ENCODE data around the gene MLYCD. TPM values are rescaled to one million over a fixed set of nuclear protein-coding genes. Genes with fewer than 3 reads are reported as not detected.

Gene MLYCD
- total RNA-seq, 1 donor from 2014 or later: 2.8 TPM

GRCh38 chr16:83968306-83968851, 69.5 kb downstream of the MLYCD start:
- Mint-ChIP-seq H3K27ac (ENCODE audit: unreplicated experiment) (no peak overlapping the region), H3K36me3 (ENCODE audit: low read depth, unreplicated experiment) (no peaks in the 10 kb centered on the region), H3K4me3 (ENCODE audit: unreplicated experiment) (no peak overlapping the region), H3K4me1 (ENCODE audit: low read depth, unreplicated experiment) (no peaks in the 10 kb centered on the region), H3K9me3 (ENCODE audit: unreplicated experiment) (no peaks in the 10 kb centered on the region), H3K27me3 (ENCODE audit: low read depth, unreplicated experiment) (peaks cover 42% of the 10 kb centered on the region)
- Histone ChIP-seq H3K4me3 (ENCODE audit: insufficient read depth, low read depth, low read length) (no peak overlapping the region), H3K9ac (ENCODE audit: low read length) (no peak overlapping the region), H3K9me3 (ENCODE audit: insufficient read depth, low read depth, low read length) (no peaks in the 10 kb centered on the region), H3K36me3 (ENCODE audit: insufficient read depth, low read length) (no peaks in the 10 kb centered on the region), H4K20me1 (ENCODE audit: insufficient read depth, low read length) (peaks cover 3% of the 10 kb centered on the region), H3K79me2 (ENCODE audit: insufficient read depth, low read length) (no peaks in the 10 kb centered on the region), H3K4me1 (ENCODE audit: insufficient read depth, low read length) (no peaks in the 10 kb centered on the region), H2AFZ (ENCODE audit: low read depth, low read length) (no peak overlapping the region), H3K4me2 (ENCODE audit: low read length) (peak overlapping the region; percentile 71), H3K27ac (ENCODE audit: low read depth, low read length) (no peak overlapping the region), H3K27me3 (ENCODE audit: insufficient read depth, low read length) (no peaks in the 10 kb centered on the region)
- no peak for DNase-seq (ENCODE audit: low read depth)
- TF ChIP-seq CTCF (IDR thresholded peaks at IDR 0.05; ENCODE audit: insufficient read depth, low read depth, low read length): no peak
- TF ChIP-seq EZH2 (IDR thresholded peaks at IDR 0.05; ENCODE audit: insufficient read depth, low read length): no peak
- FAIRE-seq: no peak

GRCh38 chr16:83968891-83969649, 70.2 kb downstream of the MLYCD start:
- no peak for TF ChIP-seq CTCF (IDR thresholded peaks at IDR 0.05; ENCODE audit: insufficient read depth, low read depth, low read length)
- peak; percentile 88 for TF ChIP-seq EZH2 (IDR thresholded peaks at IDR 0.05; ENCODE audit: insufficient read depth, low read length)
- peak overlapping the region; percentile 41 for H3K4me2 ChIP-seq (ENCODE audit: low read length)
- H3K4me3 Mint-ChIP-seq (ENCODE audit: unreplicated experiment): peak overlapping the region; percentile 77

More at GRCh38 chr16:83968891-83969649, 70.2 kb downstream of the MLYCD start:
- H3K36me3 ChIP-seq (ENCODE audit: insufficient read depth, low read length): no peaks in the 10 kb centered on the region
- no peaks in the 10 kb centered on the region for H3K4me1 Mint-ChIP-seq (ENCODE audit: low read depth, unreplicated experiment)
- DNase-seq (ENCODE audit: low read depth) (no peak), FAIRE-seq (no peak)
- H3K27me3 Mint-ChIP-seq (ENCODE audit: low read depth, unreplicated experiment): peaks cover 39% of the 10 kb centered on the region
- H3K27me3 ChIP-seq (ENCODE audit: insufficient read depth, low read length): no peaks in the 10 kb centered on the region
- no peaks in the 10 kb centered on the region for H3K36me3 Mint-ChIP-seq (ENCODE audit: low read depth, unreplicated experiment)
- H3K79me2 ChIP-seq (ENCODE audit: insufficient read depth, low read length): no peaks in the 10 kb centered on the region
- no peak overlapping the region for H2AFZ ChIP-seq (ENCODE audit: low read depth, low read length)
- H3K9me3 ChIP-seq (ENCODE audit: insufficient read depth, low read depth, low read length): no peaks in the 10 kb centered on the region
- no peak overlapping the region for H3K9ac ChIP-seq (ENCODE audit: low read length)
- H3K4me1 ChIP-seq (ENCODE audit: insufficient read depth, low read length): no peaks in the 10 kb centered on the region
- no peak overlapping the region for H3K27ac ChIP-seq (ENCODE audit: low read depth, low read length)
- H3K27ac Mint-ChIP-seq (ENCODE audit: unreplicated experiment): no peak overlapping the region
- H3K9me3 Mint-ChIP-seq (ENCODE audit: unreplicated experiment): no peaks in the 10 kb centered on the region
- peaks cover 3% of the 10 kb centered on the region for H4K20me1 ChIP-seq (ENCODE audit: insufficient read depth, low read length)
- no peak overlapping the region for H3K4me3 ChIP-seq (ENCODE audit: insufficient read depth, low read depth, low read length)

Data from astrocyte (in vitro differentiated cells and primary cell).